Sigmoid colon (tissue), 4 donors: ENCODE measurements around the gene SLC15A4.
"Not testable (repeated sequence)": the region's sequence is repeated elsewhere in the genome, so short reads cannot be mapped to it uniquely, and the experiment has no call there.

ENCODE experiments used
- CTCF ChIP-seq, 4 experiments: fragments of 450-650 bp in 3 of 4; fragments of 200-600 bp in 1 of 4; IDR thresholded peaks; one replicate each; pipeline ENCODE4 v1.5.1; 2016 to 2019; ENCODE audit warnings: antibody characterized with exemption in 4 of 4, mild to moderate bottlenecking in 3 of 4, moderate library complexity in 2 of 4
- EP300 ChIP-seq, 4 donors: sonication (generic); formaldehyde crosslinking; IDR thresholded peaks; one replicate each; pipeline ENCODE4 v1.6.1; 2017; ENCODE audit warnings: antibody characterized with exemption in 4 of 4
- POLR2A ChIP-seq, 2 donors: fragments of 450-650 bp; IDR thresholded peaks; one replicate each; pipeline ENCODE4 v1.6.1; 2016; ENCODE audit warnings: antibody characterized with exemption in 2 of 2, mild to moderate bottlenecking in 2 of 2, moderate library complexity in 2 of 2

DNA sequence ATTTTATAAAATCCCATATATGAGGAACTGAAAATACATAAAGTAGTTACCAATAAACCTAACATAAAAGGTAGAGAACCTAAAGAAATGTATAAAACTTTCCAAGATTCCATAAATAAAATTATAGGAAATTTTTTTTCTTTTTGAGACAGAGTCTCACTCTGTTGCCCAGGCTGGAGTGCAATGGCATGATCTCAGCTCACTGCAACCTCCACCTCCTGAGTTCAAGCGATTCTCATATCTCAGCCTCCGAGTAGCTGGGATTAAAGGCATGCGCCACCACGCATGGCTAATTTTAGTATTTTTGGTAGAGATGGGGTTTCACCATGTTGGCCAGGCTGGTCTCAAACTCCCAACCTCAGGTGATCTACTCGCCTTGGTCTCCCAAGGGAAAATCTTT, 18.4 kb downstream of the SLC15A4 start:
- TF ChIP-seq CTCF, POLR2A, EP300 (IDR thresholded peaks at IDR 0.05): not testable (repeated sequence)
